Measurements from ENCODE around the gene PDXK. TPM values are rescaled to one million over a fixed set of nuclear protein-coding genes. Genes with fewer than 3 reads are reported as not detected.

Gene PDXK
- polyA plus RNA-seq, 1 donor from 2014 or later = 22.8 TPM

GRCh38 chr21:43786300-43786806 is 67.4 kb downstream of the PDXK start:
- Histone ChIP-seq H3K4me2 (ENCODE audit: low read length) (no peak overlapping the region), H3K4me3 (ENCODE audit: low read length) (no peak overlapping the region), H3K27ac (ENCODE audit: low read length) (no peak overlapping the region), H3K36me3 (ENCODE audit: insufficient read depth, low read length) (no peaks in the 10 kb centered on the region), H3K27me3 (ENCODE audit: insufficient read depth, low read depth, low read length) (no peaks in the 10 kb centered on the region), H4K20me1 (ENCODE audit: insufficient read depth) (no peaks in the 10 kb centered on the region), H2AFZ (ENCODE audit: low read depth, low read length) (no peak overlapping the region), H3K9me2 (ENCODE audit: insufficient read depth, low read length) (no peaks in the 10 kb centered on the region), H3F3A (ENCODE audit: insufficient read depth, low read length, poor library complexity, severe bottlenecking) (no peaks in the 10 kb centered on the region), H3K9ac (ENCODE audit: low read length) (no peak overlapping the region), H3K9me3 (ENCODE audit: low read length) (no peaks in the 10 kb centered on the region), H3K79me2 (replicated peaks; ENCODE audit: insufficient read depth, low read length) (peaks cover 17% of the 10 kb centered on the region)
- TF ChIP-seq REST (IDR thresholded peaks at IDR 0.05; ENCODE audit: borderline replicate concordance) = no peak

- Histone ChIP-seq H3K36me3 (ENCODE audit: insufficient read depth, low read length) (no peaks in the 10 kb centered on the region), H4K20me1 (ENCODE audit: insufficient read depth) (no peaks in the 10 kb centered on the region), H3K9me2 (ENCODE audit: insufficient read depth, low read length) (no peaks in the 10 kb centered on the region), H2AFZ (ENCODE audit: low read depth, low read length) (no peak overlapping the region), H3K4me3 (ENCODE audit: low read length) (no peak overlapping the region), H3F3A (ENCODE audit: insufficient read depth, low read length, poor library complexity, severe bottlenecking) (no peaks in the 10 kb centered on the region), H3K9me3 (ENCODE audit: low read length) (no peaks in the 10 kb centered on the region), H3K27me3 (ENCODE audit: insufficient read depth, low read depth, low read length) (no peaks in the 10 kb centered on the region), H3K9ac (ENCODE audit: low read length) (no peak overlapping the region), H3K4me2 (ENCODE audit: low read length) (no peak overlapping the region), H3K27ac (ENCODE audit: low read length) (no peak overlapping the region), H3K79me2 (replicated peaks; ENCODE audit: insufficient read depth, low read length) (peaks cover 17% of the 10 kb centered on the region)
- no peak for TF ChIP-seq EZH2 (IDR thresholded peaks at IDR 0.05; ENCODE audit: borderline replicate concordance, insufficient read depth, low read length, poor library complexity, severe bottlenecking)
- TF ChIP-seq SMC3 (conservative IDR thresholded peaks at IDR 0.05; ENCODE audit: poor library complexity) = no peak
- no peak for TF ChIP-seq POLR2AphosphoS5 (IDR thresholded peaks at IDR 0.05)
- TF ChIP-seq RAD21 (conservative IDR thresholded peaks at IDR 0.05) = no peak
- no peak for TF ChIP-seq MXI1 (conservative IDR thresholded peaks at IDR 0.05; ENCODE audit: poor library complexity, severe bottlenecking)
- TF ChIP-seq TAF1 (IDR thresholded peaks at IDR 0.05; ENCODE audit: low read depth) = no peak
- no peak for TF ChIP-seq REST (IDR thresholded peaks at IDR 0.05; ENCODE audit: borderline replicate concordance)
- TF ChIP-seq EP300 (conservative IDR thresholded peaks at IDR 0.05; ENCODE audit: poor library complexity, severe bottlenecking) = no peak
- TF ChIP-seq CTCF (IDR thresholded peaks at IDR 0.05; ENCODE audit: poor library complexity, severe bottlenecking) = no peak
Measured at GRCh38 chr21:43786807-43787440, 68.0 kb downstream of the PDXK start.
